Right lobe of liver (tissue), 6 donors: Measurements from ENCODE around the gene RTP5. TPM values are rescaled to one million over a fixed set of nuclear protein-coding genes. Genes with fewer than 3 reads are reported as not detected.
"Not testable (repeated sequence)": the region's sequence is repeated elsewhere in the genome, so short reads cannot be mapped to it uniquely, and the experiment has no call there.

Source experiments
- ATAC-seq, 4 donors: fragments of 200-7000 bp; cut with Tn5 transposase; one replicate each; pipeline ENCODE4 v1.9.1; 2020; ENCODE audit warnings: mild to moderate bottlenecking in 4 of 4, moderate library complexity in 4 of 4
- DNase-seq, 3 donors: peaks; one replicate each; pipeline ENCODE4 v3.0.0-alpha.2; 2020
- H3K27ac ChIP-seq, 3 donors: fragments of 200-600 bp; one replicate each; pipeline ENCODE4 v1.8.0; 2022
- H3K27me3 ChIP-seq, 2 donors: fragments of 200-600 bp; one replicate each; pipeline ENCODE4 v1.8.0; 2022
- H3K36me3 ChIP-seq, 4 donors: fragments of 200-600 bp; sonication (generic) in 1 of 4; one replicate each; pipeline versions ENCODE4 v1.5.1 to v1.8.0; 2017 to 2022; ENCODE audit warnings: control low read depth in 1 of 4
- H3K4me1 ChIP-seq, 4 donors: fragments of 200-600 bp; sonication (generic) in 1 of 4; one replicate each; pipeline versions ENCODE4 v1.5.1 to v1.8.0; 2017 to 2022; ENCODE audit warnings: control low read depth in 1 of 4
- H3K4me3 ChIP-seq, 3 donors: fragments of 200-600 bp; one replicate each; pipeline ENCODE4 v1.8.0; 2022
- H3K9me3 ChIP-seq, 4 donors: fragments of 200-600 bp; sonication (generic) in 1 of 4; one replicate each; pipeline versions ENCODE4 v1.5.1 to v1.8.0; 2017 to 2022; ENCODE audit warnings: control low read depth in 1 of 4
- CTCF ChIP-seq, 4 donors: fragments of 200-600 bp in 3 of 4; fragments of 450-650 bp in 1 of 4; IDR thresholded peaks; one replicate each; pipeline versions ENCODE4 v1.5.1 to v1.8.0; 2016 to 2022; ENCODE audit warnings: antibody characterized with exemption in 4 of 4, mild to moderate bottlenecking in 2 of 4
- POLR2A ChIP-seq: fragments of 450-650 bp; IDR thresholded peaks from one replicate; pipeline ENCODE4 v1.6.1; 2017; ENCODE audit warnings: antibody characterized with exemption, mild to moderate bottlenecking
- WGBS: methylation state at CpG from one replicate; pipeline ENCODE4 v1.1.6; 2018; ENCODE audit warnings: low coverage, low lambda C conversion rate; ENCODE audit not compliant: insufficient coverage; ENCODE audit errors: missing lambda C conversion rate; 5-methylcytosine and 5-hydroxymethylcytosine counted together
- intact Hi-C, 2 donors: fragments of 100-400 bp; cut with DNase I; formaldehyde crosslinking; loops; one replicate each; pipeline versions ENCODE4 v1.11.2 to v1.14.1; 2022
- total RNA-seq, 6 experiments: library from RNA; depleted of rRNA in 2 of 6; stranded (reverse); fragments of >200 nt in 2 of 6; fragmentation: NEBNext Ultra II Directional in 3 of 6; extraction: Animal tissue kit (Norgen Biotek cat#: 25700) in 3 of 6; gene quantifications; one replicate each; pipeline versions ENCODE4 v1.1.0 to v1.2.4, GENCODE V29; 2016 to 2023
- donor health status: DM: no; HTN: yes; CAD: no.
- donor health status: DM: no; HTN: no; CAD: no.
- donor health status: DM: no; HTN: no; CAD: no.
- donor health status: DM: no; HTN: yes; CAD: no.
- donor health status: DM: no; HTN: yes; CAD: no.

RTP5 gene
- total RNA-seq, 6 experiments from 2014 or later = not detected

GRCh38 chr2:241906826-241907570 is 37.5 kb downstream of the RTP5 start:
- TF ChIP-seq POLR2A = no peak
- TF ChIP-seq CTCF (IDR thresholded peaks at IDR 0.05) = no peak
- WGBS = 86% methylated on average over 14 of the region's 18 CpGs
- ATAC-seq = no peak
- Histone ChIP-seq H3K27ac (no peak overlapping the region), H3K4me3 (no peak overlapping the region), H3K9me3 (no peaks in the 10 kb centered on the region), H3K36me3 (no peaks in the 10 kb centered on the region), H3K4me1 (peaks cover 0 to 8% (median 0%) of the 10 kb centered on the region in 4 donors), H3K27me3 (no peaks in the 10 kb centered on the region)
- intact Hi-C loops = no loop called here
- peak in 1 of 3 donors; percentile 39 for DNase-seq

GRCh38 chr2:241907831-241908230 is 38.3 kb downstream of the RTP5 start:
- ATAC-seq, H3K4me1 ChIP-seq, intact Hi-C loops, H3K36me3 ChIP-seq, H3K4me3 ChIP-seq, H3K27me3 ChIP-seq, H3K27ac ChIP-seq, H3K9me3 ChIP-seq: not testable (repeated sequence)
- peak in 1 of 3 donors; percentile 27 for DNase-seq
- WGBS = 93% methylated on average over 2 of the region's 7 CpGs

GRCh38 chr2:241908686-241909420 is 39.3 kb downstream of the RTP5 start:
- peak in 1 of 3 donors; percentile 43 for DNase-seq
- WGBS = 68% methylated on average over 8 of the region's 26 CpGs
- peak in 3 of 4 donors; percentile 18 to 34 (median 34) for ATAC-seq

GRCh38 chr2:241909769-241910168 is 40.2 kb downstream of the RTP5 start:
- 49% methylated on average over 6 of the region's 12 CpGs for WGBS
- peak in 2 of 3 donors; percentile 32 to 55 for DNase-seq
- intact Hi-C loops = no loop called here
- Histone ChIP-seq H3K4me3 (no peak overlapping the region), H3K4me1 (peaks cover 0 to 8% (median 0%) of the 10 kb centered on the region in 4 donors), H3K9me3 (no peaks in the 10 kb centered on the region), H3K27ac (no peak overlapping the region), H3K36me3 (no peaks in the 10 kb centered on the region), H3K27me3 (no peaks in the 10 kb centered on the region)
- TF ChIP-seq CTCF (IDR thresholded peaks at IDR 0.05) = no peak
- TF ChIP-seq POLR2A = no peak
- ATAC-seq = peak; percentile 70 to 76 (median 73)

More at GRCh38 chr2:241908686-241909420, 39.3 kb downstream of the RTP5 start:
- Histone ChIP-seq H3K36me3 (no peaks in the 10 kb centered on the region), H3K27ac (no peak overlapping the region), H3K4me3 (no peak overlapping the region), H3K27me3 (no peaks in the 10 kb centered on the region), H3K9me3 (no peaks in the 10 kb centered on the region), H3K4me1 (peaks cover 0 to 8% (median 0%) of the 10 kb centered on the region in 4 donors)
- TF ChIP-seq CTCF (IDR thresholded peaks at IDR 0.05) (no peak), POLR2A (no peak)
- intact Hi-C loops = no loop called here
